GM21529 (cell line): ENCODE results near the gene CRTC1.

Experiments
- ATAC-seq: cut with Tn5 transposase; IDR thresholded peaks from one replicate; pipeline ENCODE4 v1.9.1; 2021; ENCODE audit not compliant: unreplicated experiment

The CRTC1 gene

GRCh38 chr19:18699403-18700054 is 16.0 kb downstream of the CRTC1 start:
- ATAC-seq = no peak

GRCh38 chr19:18700501-18701249 is 17.2 kb downstream of the CRTC1 start:
- peak; percentile 65 for ATAC-seq

- no peak for ATAC-seq
These were observed 17.7 kb downstream of the CRTC1 start for GRCh38 chr19:18701250-18701608.

- no peak for ATAC-seq
These were observed 20.6 kb downstream of the CRTC1 start for GRCh38 chr19:18704054-18704453.

- no peak for ATAC-seq
These were observed 21.5 kb downstream of the CRTC1 start for GRCh38 chr19:18704971-18705370.

- no peak for ATAC-seq
These were observed 25.2 kb downstream of the CRTC1 start for GRCh38 chr19:18708452-18709231.

- ATAC-seq = no peak
These were observed 26.1 kb downstream of the CRTC1 start for GRCh38 chr19:18709546-18709945.

GRCh38 chr19:18710186-18710585 is 26.7 kb downstream of the CRTC1 start:
- no peak for ATAC-seq

- no peak for ATAC-seq
These were observed 27.7 kb downstream of the CRTC1 start for GRCh38 chr19:18710996-18711751.

GRCh38 chr19:18711893-18712292 is 28.4 kb downstream of the CRTC1 start:
- ATAC-seq = no peak

GRCh38 chr19:18712981-18713380 is 29.5 kb downstream of the CRTC1 start:
- no peak for ATAC-seq

GRCh38 chr19:18713550-18714117 is 30.2 kb downstream of the CRTC1 start:
- ATAC-seq = no peak

- ATAC-seq = no peak
These were observed 31.9 kb downstream of the CRTC1 start for GRCh38 chr19:18715416-18715815.

GRCh38 chr19:18716857-18717256 is 33.4 kb downstream of the CRTC1 start:
- no peak for ATAC-seq

GRCh38 chr19:18717601-18718000 is 34.1 kb downstream of the CRTC1 start:
- no peak for ATAC-seq

GRCh38 chr19:18718015-18718526 is 34.6 kb downstream of the CRTC1 start:
- no peak for ATAC-seq

- ATAC-seq = no peak
These were observed 35.5 kb downstream of the CRTC1 start for GRCh38 chr19:18718846-18719458.

GRCh38 chr19:18719541-18719940 is 36.1 kb downstream of the CRTC1 start:
- no peak for ATAC-seq

GRCh38 chr19:18723871-18724377 is 40.4 kb downstream of the CRTC1 start:
- ATAC-seq = no peak
